HCT116 (cell line): ENCODE results near the gene SNAPC1.

Source experiments
- ATF3 ChIP-seq: IDR thresholded peaks from 2 replicates; pipeline ENCODE4 v1.6.1; 2012
- CTCF ChIP-seq, 3 experiments: fragments of 200-600 bp in 1 of 3; sonication (generic) in 1 of 3; IDR thresholded peaks in 2 of 3; conservative IDR thresholded peaks in 1 of 3; 2 replicates each; pipeline ENCODE4 v1.5.1; 2012 to 2017; ENCODE audit warnings: low read depth in 2 of 3, low read length in 2 of 3, antibody characterized with exemption in 1 of 3, borderline replicate concordance in 1 of 3, control low read depth in 1 of 3, mild to moderate bottlenecking in 1 of 3, mixed read lengths in 1 of 3, mixed run types in 1 of 3, moderate library complexity in 1 of 3; ENCODE audit not compliant: insufficient read depth in 1 of 3
- EGR1 ChIP-seq: IDR thresholded peaks from 2 replicates; pipeline ENCODE4 v1.6.1; 2012; ENCODE audit warnings: low read depth
- EZH2 ChIP-seq: fragments of 200-600 bp; sonication (generic); IDR thresholded peaks from 2 replicates; pipeline ENCODE4 v1.6.1; 2017; ENCODE audit warnings: antibody characterized with exemption, mixed run types
- JUND ChIP-seq: IDR thresholded peaks from 2 replicates; pipeline ENCODE4 v1.6.1; 2012
- POLR2A ChIP-seq: IDR thresholded peaks from 2 replicates; pipeline ENCODE4 v1.7.0; 2011; ENCODE audit warnings: borderline replicate concordance; ENCODE audit not compliant: insufficient read depth, insufficient read length; ENCODE audit errors: extremely low read depth
- POLR2AphosphoS5 ChIP-seq: IDR thresholded peaks from 2 replicates; pipeline ENCODE4 v1.6.1; 2011; ENCODE audit warnings: mild to moderate bottlenecking, low read depth, low read length, moderate library complexity
- TCF7L2 ChIP-seq: IDR thresholded peaks from 2 replicates; pipeline ENCODE4 v1.7.0; 2011; ENCODE audit warnings: borderline replicate concordance, inconsistent platforms; ENCODE audit not compliant: insufficient read depth, insufficient read length; ENCODE audit errors: extremely low read depth
- YY1 ChIP-seq: IDR thresholded peaks from 2 replicates; pipeline ENCODE4 v1.6.1; 2011; ENCODE audit warnings: low read length, low read depth, moderate library complexity, mild to moderate bottlenecking; ENCODE audit not compliant: insufficient replicate concordance; ENCODE audit errors: extremely low read depth
- ZFX ChIP-seq: fragments of 450-650 bp; IDR thresholded peaks from 2 replicates; pipeline ENCODE4 v1.6.1; 2017

GRCh38 chr14:61720741-61721140 is 41.5 kb upstream of the SNAPC1 start:
- TF ChIP-seq ATF3 (no peak), JUND (no peak), POLR2A (no peak), EZH2 (no peak), CTCF (IDR thresholded peaks at IDR 0.05 in 2 of 3, conservative IDR thresholded peaks at IDR 0.05 in 1 of 3; ENCODE audit: borderline replicate concordance in 1 of 3, insufficient read depth in 1 of 3, low read depth in 2 of 3, low read length in 2 of 3) (no peak), POLR2AphosphoS5 (no peak), TCF7L2 (no peak), YY1 (no peak), EGR1 (no peak), ZFX (no peak)
